MG63 (cell line): Measurements from ENCODE around the gene A4GNT. TPM values are rescaled to one million over a fixed set of nuclear protein-coding genes. Genes with fewer than 3 reads are reported as not detected.
A peak's percentile ranks its signal among the peaks of the same experiment; 100 is the strongest.
"Not testable (repeated sequence)": the region's sequence is repeated elsewhere in the genome, so short reads cannot be mapped to it uniquely, and the experiment has no call there.

ENCODE experiments used
- DNase-seq: peaks from one replicate; pipeline ENCODE4 v3.0.0-alpha.2; 2020
- H3K27me3 ChIP-seq: fragments of 250-450 bp; sonication (Bioruptor Pico); 2 replicates; pipeline ENCODE4 v1.5.1; 2020; ENCODE audit warnings: mild to moderate bottlenecking, moderate library complexity
- H3K36me3 ChIP-seq: fragments of 250-450 bp; sonication (Bioruptor Pico); 2 replicates; pipeline ENCODE4 v1.5.1; 2020; ENCODE audit warnings: mild to moderate bottlenecking, moderate library complexity
- H3K4me3 ChIP-seq: fragments of 250-450 bp; sonication (Bioruptor Pico); 2 replicates; pipeline ENCODE4 v1.5.1; 2020; ENCODE audit warnings: mild to moderate bottlenecking, moderate library complexity
- H3K9me3 ChIP-seq: fragments of 250-450 bp; sonication (Bioruptor Pico); 2 replicates; pipeline ENCODE4 v1.5.1; 2020; ENCODE audit warnings: mild to moderate bottlenecking, moderate library complexity
- total RNA-seq: library from RNA; depleted of rRNA; stranded (reverse); fragments of >200 nt; shearing (Covaris generic); gene quantifications from 2 replicates; pipeline ENCODE4 v1.2.3, GENCODE V29; 2014; ENCODE audit warnings: low replicate concordance

A4GNT gene
- total RNA-seq, 1 experiment from 2014 or later: not detected

DNA sequence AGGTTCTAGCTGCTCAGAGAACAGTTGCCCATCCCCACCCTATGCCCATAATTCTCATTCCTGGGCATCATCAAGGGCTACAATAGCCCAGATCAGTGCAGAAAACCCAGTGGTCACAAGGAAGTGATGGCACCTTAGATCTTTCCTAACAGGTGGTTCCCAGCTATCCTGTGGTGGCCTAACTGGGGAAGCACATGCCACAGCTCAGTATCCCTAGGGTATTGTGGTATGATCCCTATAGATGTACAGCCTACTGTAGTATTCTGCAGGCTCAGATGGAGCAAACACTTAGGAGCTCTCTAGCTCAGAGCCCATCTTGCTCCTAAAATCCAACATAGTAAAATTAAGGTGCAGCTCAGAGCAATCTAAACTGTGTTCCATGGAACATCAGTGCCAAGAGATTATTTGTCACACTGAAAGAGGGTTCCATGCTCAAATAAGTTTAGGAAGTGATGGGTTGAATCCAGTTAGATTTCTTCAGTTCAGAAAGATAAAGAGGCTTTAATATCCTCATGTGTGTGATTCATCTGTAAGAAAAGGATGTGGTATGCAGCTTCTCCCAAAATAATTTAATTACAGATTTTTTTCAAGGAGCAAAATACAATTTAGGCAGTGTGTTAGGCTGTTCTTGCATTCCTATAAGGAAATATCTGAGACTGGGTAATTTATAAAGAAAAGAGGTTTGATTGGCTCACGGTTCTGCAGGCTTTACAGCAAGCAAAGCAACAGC lies 4.4 kb downstream of the A4GNT start:
- Histone ChIP-seq H3K36me3 (no peaks in the 10 kb centered on the region), H3K4me3 (no peak overlapping the region), H3K27me3 (no peaks in the 10 kb centered on the region), H3K9me3 (no peaks in the 10 kb centered on the region)
- DNase-seq: no peak

DNA sequence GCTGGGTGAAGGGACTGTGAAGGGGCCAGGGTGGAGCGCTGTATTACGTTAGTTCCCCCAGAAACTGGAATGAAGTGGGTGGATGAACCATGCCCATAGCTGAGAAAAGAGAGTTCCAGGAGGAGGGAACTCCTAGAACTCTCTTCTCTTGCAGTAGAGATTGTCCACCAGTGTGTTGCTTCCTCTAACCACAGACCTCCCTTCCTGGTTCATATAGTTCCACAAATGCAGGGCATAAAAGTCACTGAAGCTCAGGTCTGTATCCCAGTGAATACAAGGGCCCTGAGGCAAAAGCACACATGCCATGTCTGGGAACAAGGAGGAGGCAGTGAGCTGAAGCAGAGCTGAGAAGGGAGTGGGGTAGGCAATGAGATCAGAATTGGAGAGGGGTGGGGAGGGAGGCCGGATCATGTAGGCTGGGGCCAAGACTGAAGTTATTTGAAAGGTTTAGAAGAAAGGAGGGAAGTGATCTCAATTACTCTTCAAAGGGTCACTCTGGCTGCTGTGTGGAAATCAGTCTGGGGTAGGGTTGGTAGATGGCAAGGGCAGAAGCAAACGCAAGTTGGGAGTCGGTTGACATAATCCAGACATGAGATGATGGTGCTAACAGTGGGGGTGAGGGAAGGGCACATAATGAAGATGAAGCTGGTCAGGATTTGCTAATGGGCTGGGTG lies 6.5 kb downstream of the A4GNT start:
- peak; percentile 16 for DNase-seq
- Histone ChIP-seq H3K36me3 (no peaks in the 10 kb centered on the region), H3K27me3 (no peaks in the 10 kb centered on the region), H3K9me3 (no peaks in the 10 kb centered on the region), H3K4me3 (no peak overlapping the region)

DNA sequence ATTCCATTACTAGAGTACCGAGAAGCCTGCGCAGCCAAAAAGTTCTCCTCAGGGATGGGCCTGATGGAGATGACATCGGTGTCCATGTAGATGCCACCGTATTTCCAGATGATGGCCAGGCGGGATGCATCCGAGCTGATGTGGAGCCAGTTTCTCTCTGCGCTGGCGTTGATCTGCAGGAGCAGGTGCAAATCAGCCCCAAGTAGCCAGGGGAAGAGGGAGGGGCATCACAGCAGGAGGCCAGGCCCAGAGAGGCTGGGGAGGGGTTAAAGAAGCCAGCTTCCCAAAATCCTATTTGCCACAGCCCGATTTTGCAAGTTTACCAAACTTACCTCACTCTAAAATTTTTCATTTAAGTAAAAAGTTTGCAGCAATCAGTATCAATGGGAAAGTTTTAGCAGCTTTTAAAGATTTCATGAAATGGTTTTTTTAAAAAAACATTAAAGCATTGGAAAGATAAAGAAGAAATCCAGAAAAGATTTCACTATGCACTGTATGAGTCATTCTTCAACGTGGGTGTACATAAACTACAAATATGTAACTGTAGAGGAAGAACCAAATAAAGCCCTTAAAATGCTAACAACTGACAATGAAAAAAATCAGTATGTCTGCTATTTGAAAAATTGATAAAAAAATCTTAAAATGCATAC lies 7.4 kb downstream of the A4GNT start:
- H3K9me3 ChIP-seq: no peaks in the 10 kb centered on the region
- H3K27me3 ChIP-seq: no peaks in the 10 kb centered on the region
- no peak overlapping the region for H3K4me3 ChIP-seq
- DNase-seq: no peak
- H3K36me3 ChIP-seq: no peaks in the 10 kb centered on the region

DNA sequence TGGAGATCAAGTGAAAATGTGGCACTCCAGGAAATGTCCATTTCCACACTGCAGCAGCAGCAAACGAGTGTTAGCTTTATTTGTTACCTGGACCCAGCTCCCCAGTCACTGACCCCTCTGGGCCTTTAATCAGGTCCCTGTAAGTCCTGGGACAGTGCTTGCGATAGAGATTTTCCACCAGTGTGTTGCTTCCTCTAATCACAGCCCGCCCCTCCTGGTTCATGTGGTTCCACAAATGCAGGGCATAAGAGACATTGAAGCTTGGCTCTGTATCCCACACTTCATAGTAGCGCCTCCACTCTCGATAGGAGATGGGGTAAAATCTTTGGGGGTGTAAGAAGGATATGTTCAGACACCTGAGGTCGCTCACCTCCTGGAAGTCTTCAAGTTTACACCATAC lies 8.0 kb downstream of the A4GNT start:
- Histone ChIP-seq H3K4me3 (no peak overlapping the region), H3K27me3 (no peaks in the 10 kb centered on the region), H3K9me3 (no peaks in the 10 kb centered on the region), H3K36me3 (no peaks in the 10 kb centered on the region)
- DNase-seq: no peak

DNA sequence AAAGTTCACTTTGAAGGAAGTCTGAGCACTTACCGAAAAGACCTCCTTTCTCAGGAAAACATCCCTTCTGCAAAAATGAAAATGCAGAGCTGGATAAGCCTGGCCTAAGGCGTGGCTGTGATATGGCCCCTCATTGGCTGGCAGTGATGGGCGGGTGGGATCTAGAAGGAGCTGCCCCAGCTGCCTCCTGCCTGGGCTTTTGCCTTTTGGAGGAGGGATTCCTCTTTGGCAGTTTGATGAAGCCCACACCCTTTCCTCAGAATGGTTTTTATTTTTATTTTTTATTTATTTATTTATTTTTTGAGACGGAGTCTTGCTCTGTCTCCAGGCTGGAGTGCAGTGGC lies 12.8 kb downstream of the A4GNT start:
- Histone ChIP-seq H3K9me3 (no peaks in the 10 kb centered on the region; the same call in 1 of the 2 replicates), H3K27me3 (no peaks in the 10 kb centered on the region), H3K4me3 (no peak overlapping the region), H3K36me3 (no peaks in the 10 kb centered on the region)
- no peak for DNase-seq

DNA sequence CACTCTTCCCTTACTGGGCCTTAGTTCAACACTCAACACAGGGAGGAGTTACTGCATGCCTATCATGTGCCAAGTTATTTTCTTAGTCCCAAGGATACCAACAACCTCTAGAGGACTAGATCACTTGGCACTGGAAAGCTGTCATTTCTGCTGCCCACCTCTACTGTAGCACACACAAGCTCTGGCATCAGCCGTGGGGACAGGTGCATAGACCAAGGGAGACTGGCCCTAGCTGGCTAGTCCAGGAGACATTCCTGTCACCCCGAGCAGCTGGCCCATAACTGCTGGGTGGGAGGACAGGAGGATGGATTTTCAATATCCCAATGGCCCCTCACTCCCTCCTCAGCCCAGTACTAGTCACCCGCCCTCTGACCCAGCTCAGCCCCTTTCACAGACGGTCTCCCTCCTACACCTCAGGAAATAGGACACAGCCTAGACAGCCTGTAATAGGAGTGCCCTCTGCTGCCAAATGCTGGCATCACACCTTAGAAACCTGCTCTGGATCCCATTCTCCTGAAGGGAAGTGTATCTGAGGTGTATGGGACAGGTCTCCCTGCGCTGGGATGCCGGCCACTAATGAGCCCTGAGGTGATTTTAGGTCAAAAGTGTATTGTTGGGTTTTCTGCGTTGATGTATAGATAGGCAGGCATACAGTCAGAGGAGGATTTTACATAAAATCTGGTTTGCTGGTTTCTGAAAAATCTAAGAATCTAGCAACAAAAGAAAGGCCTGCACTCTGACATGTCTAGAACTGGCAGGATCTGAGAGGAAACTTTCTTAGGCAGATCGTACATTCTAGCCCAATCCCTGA lies 13.4 kb downstream of the A4GNT start:
- H3K36me3 ChIP-seq: no peaks in the 10 kb centered on the region
- H3K9me3 ChIP-seq: no peaks in the 10 kb centered on the region; the same call in 1 of the 2 replicates
- no peaks in the 10 kb centered on the region for H3K27me3 ChIP-seq
- H3K4me3 ChIP-seq: no peak overlapping the region
- DNase-seq: peak; percentile 68

DNA sequence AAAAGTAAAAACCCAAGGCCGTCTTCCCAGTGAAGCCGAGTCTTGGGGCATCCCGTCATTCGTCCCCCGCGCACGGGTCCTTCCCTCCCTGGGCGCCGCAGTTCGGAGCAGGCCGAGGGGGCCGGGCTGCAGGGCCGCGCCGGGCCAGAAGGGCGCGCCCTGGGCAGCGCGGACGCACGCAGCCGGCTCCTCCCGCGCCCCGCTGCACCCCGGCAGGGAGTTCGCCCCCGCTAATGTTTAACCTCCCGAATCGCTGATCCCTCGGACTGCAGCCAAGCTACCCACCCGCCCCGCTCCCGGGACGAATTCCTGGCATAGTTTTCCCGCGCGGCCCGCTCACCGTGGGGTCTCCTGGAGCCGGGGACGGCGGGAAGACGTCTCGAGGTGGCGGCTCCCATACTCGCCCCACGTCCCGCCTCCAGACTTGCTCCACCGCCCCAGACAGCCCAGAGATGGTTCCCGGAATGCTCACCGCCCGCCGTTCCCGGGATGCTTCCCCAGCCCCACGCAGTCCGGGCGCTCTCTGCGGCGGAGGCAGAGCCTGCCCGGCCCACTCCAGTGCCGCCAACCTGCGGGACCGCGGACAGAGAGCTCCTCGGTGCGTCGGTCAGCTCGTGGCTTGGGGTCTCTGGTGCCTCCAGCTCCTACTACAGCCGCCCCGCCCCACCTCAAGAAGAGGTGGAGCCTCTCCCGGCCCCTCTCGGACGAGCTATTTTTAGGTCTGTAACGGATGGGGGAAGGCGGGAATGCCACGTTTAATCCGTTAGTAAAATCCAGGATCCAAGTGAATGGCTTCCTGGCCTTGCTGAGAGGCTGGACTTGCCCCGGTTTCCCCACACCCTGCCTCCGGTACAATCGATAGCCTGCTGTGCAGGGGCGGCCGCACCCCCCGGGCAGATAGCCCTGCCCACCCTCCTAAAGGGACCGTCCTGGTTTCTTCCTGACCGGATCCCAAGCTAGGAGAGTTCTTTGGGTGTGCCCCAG lies 16.9 kb downstream of the A4GNT start, which contains the start of gene DZIP1L:
TSS of gene DZIP1L (minus strand) at position 621 of the 984 bp plus-strand sequence. CDS start 11,637 bp downstream, outside the sequence.
- Histone ChIP-seq H3K9me3 (no peaks in the 10 kb centered on the region; the same call in 1 of the 2 replicates), H3K27me3 (no peaks in the 10 kb centered on the region), H3K4me3 (peak within 1 kb of the TSS; percentile 92), H3K36me3 (peaks cover 10% of the 10 kb centered on the region)
- DNase-seq: peak; percentile 86

DNA sequence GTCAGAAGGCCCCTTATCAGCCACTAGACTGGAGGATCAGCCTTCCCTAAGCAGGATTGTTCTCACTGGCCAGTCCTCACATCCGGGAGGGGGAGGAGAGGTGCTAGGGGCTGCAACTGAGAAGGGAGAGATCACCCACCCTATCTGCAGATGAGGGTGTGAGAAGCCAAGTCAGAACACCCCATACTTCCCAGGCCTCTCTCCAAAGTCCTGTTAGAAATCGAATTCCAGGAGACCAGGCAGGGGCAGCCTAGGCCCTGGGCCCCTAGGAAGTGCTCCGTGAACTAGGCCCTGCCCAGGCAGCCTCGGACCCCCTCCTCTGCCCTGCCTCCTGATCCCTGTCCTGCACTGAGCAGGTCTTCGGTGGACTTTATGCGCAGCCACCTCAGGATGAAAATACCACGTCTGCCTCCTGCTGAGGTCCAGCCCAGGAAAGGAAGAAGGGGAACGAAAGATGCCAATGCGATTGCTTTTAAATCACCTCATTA lies 17.7 kb downstream of the A4GNT start:
- H3K27me3 ChIP-seq: no peaks in the 10 kb centered on the region
- H3K9me3 ChIP-seq: no peaks in the 10 kb centered on the region; the same call in 1 of the 2 replicates
- DNase-seq: peak; percentile 56
- peaks cover 17% of the 10 kb centered on the region for H3K36me3 ChIP-seq
- H3K4me3 ChIP-seq: peak overlapping the region; percentile 92

DNA sequence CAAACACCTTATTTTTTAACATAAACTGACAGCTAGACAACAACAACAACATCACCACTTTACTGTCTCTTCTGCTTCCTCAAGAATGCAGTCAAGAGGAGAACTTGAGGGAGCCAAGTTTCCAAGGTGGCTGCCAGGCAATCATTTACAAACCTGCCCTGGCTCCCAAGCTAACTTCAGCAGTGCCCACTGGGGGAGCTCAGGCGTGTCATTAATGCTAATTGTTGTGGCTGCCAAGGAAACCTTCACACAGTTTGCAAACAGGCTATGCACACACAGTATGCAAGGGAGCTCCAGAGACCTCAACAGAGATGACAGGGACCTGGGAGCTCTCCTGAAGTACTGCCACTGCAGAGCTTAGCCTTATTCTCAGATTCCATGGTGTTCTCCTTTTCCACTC lies 18.9 kb downstream of the A4GNT start:
- H3K9me3 ChIP-seq: no peaks in the 10 kb centered on the region; the same call in 1 of the 2 replicates
- no peak overlapping the region for H3K4me3 ChIP-seq
- H3K27me3 ChIP-seq: no peaks in the 10 kb centered on the region
- no peak for DNase-seq
- H3K36me3 ChIP-seq: peaks cover 21% of the 10 kb centered on the region

DNA sequence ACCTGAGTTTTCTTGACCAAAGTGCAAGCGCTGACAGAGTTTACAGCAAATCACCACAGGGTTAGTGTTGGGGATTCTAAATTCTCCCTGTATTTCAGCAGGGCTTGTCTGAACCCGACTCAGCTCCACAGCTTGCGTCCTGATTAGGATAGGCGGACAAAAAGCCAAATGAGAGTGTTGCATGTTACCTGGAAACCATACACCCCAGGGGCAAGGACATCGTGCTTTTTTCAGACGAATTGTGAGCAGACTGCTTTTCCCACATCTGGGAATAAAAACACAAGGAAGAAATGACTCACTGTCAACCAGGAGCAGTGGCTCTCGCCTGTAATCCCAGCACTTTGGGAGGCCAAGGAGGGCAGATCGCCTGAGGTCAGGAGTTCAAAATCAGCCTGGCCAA lies 19.8 kb downstream of the A4GNT start:
- no peak overlapping the region for H3K4me3 ChIP-seq
- H3K9me3 ChIP-seq: no peaks in the 10 kb centered on the region; the same call in 1 of the 2 replicates
- H3K36me3 ChIP-seq: peaks cover 24% of the 10 kb centered on the region
- no peaks in the 10 kb centered on the region for H3K27me3 ChIP-seq
- no peak for DNase-seq

DNA sequence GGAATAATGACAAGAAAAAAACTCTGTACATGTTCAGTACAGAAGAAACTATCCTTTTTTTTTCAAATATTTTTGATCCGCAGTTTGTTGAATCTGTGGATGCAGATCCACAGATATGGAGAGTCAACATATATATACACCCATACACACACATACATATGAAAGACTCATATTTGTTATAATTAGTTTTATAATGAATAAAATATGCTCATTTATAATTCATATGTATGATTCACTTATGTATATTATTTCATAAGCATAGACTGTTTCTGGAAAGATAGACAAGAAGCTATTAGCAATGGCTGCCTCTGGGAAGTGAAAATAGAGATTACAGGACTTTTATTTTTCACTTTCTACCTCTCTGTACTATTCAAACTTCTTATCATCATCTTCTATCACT lies 26.6 kb downstream of the A4GNT start:
- Histone ChIP-seq H3K27me3 (no peaks in the 10 kb centered on the region), H3K9me3 (no peaks in the 10 kb centered on the region), H3K4me3 (no peak overlapping the region), H3K36me3 (peaks cover 37% of the 10 kb centered on the region)
- no peak for DNase-seq

DNA sequence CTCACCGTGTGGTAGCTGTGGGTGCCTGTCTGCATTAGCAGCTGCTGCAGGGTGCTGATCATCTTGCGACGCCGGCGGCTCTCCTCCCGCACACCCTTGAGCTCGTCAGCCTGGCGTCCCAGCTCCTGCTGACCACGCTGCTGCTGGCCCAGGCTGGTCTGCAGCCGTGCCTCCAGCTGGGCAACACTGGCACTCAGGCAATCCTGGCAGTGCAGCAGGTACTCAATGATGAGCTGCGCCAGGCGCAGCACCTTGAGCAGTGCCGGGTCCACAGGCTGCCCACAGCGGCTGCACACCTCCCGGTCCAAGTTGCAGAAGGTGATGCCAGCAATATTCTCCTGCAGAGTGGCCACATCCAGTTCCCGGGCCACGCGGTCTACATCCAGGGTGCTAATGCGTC lies 28.7 kb downstream of the A4GNT start:
- no peak overlapping the region for H3K4me3 ChIP-seq
- no peaks in the 10 kb centered on the region for H3K27me3 ChIP-seq
- DNase-seq: no peak
- peaks cover 27% of the 10 kb centered on the region for H3K36me3 ChIP-seq
- no peaks in the 10 kb centered on the region for H3K9me3 ChIP-seq

DNA sequence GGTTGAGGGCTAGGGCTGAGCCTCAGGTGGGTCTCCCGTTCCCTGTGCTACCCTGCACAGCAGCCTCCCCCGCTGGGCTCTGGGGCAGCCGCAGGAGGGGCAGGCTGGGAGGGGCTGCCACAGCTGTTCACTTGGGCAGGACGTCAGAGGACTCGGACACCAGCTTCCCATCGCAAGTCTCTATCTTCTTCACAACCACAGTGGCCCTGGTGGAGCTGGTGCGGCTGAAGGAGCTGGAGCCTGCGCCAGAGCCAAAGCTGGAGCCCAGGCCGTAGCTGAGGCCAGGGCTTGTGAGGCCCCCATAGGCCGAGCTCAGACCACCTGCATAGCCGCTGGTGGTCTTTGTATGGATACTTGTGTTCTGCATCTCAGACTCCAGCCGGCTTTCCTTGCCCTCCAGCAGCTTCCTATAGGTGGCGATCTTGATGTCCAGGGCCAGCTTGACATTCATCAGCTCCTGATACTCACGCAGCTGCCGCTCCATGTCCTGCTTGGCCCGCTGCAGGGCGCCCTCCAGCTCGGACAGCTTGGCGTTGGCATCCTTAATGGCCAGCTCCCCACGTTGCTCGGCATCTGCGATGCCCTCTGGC lies 30.7 kb downstream of the A4GNT start:
- H3K36me3 ChIP-seq: peaks cover 38% of the 10 kb centered on the region
- not testable (repeated sequence) for H3K4me3 ChIP-seq, DNase-seq

DNA sequence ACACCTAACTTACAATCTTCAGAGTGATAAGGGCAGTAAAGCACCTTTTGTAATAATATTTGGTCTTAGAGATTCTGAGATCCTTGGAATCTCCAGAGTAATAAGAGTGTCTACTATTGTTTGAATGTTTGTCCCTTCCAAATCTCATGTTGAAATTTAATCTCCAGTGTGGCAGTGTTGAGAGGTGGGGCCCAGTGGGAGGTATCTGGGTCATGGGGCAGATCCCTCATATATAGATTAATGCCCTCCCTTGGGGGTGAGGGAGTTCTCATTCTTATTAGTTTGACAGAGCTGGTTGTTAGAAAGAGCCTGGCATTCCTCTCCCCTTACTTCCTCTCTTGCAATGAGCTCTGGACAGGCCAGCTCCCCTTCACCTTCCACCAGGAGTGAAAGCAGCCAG lies 32.8 kb downstream of the A4GNT start:
- H3K36me3 ChIP-seq: peaks cover 48% of the 10 kb centered on the region
- H3K4me3 ChIP-seq: no peak overlapping the region
- no peak for DNase-seq
- no peaks in the 10 kb centered on the region for H3K9me3 ChIP-seq
- no peaks in the 10 kb centered on the region for H3K27me3 ChIP-seq

More for the DNA sequence above, 30.7 kb downstream of the A4GNT start:
- not testable (repeated sequence) for H3K9me3 ChIP-seq, H3K27me3 ChIP-seq
